Fibroblast of the aortic adventitia (primary cell): ENCODE measurements around the gene ASF1A. TPM values are rescaled to one million over a fixed set of nuclear protein-coding genes. Genes with fewer than 3 reads are reported as not detected.
A peak's percentile ranks its signal among the peaks of the same experiment; 100 is the strongest.
"Not testable (repeated sequence)": the region's sequence is repeated elsewhere in the genome, so short reads cannot be mapped to it uniquely, and the experiment has no call there.

Experiments used
- DNase-seq: peaks from one replicate; pipeline ENCODE4 v3.0.0-alpha.2; 2010; ENCODE audit warnings: low read depth
- H3K4me3 ChIP-seq: 2 replicates; pipeline ENCODE4 v1.5.1; 2011; ENCODE audit warnings: low read depth, mild to moderate bottlenecking, control low read depth, low read length, moderate library complexity
- CTCF ChIP-seq: IDR thresholded peaks from 2 replicates; pipeline ENCODE4 v1.5.1; 2011; ENCODE audit warnings: mild to moderate bottlenecking, low read length, control low read depth, inconsistent platforms; ENCODE audit not compliant: insufficient read depth
- total RNA-seq: library from RNA; depleted of rRNA; stranded (reverse); fragments of >200 nt; gene quantifications from 2 replicates; pipeline ENCODE4 v1.2.3, GENCODE V29; 2012; ENCODE audit warnings: low replicate concordance

The ASF1A gene
- total RNA-seq, 1 donor = 26.1 TPM

GRCh38 chr6:118860880-118861279 lies 33.1 kb upstream of the ASF1A start:
- TF ChIP-seq CTCF = no peak
- no peak for DNase-seq
- no peak overlapping the region for H3K4me3 ChIP-seq

- H3K4me3 ChIP-seq = no peak overlapping the region
- TF ChIP-seq CTCF = no peak
- no peak for DNase-seq
Measured at GRCh38 chr6:118862443-118862842, 31.5 kb upstream of the ASF1A start.

DNA sequence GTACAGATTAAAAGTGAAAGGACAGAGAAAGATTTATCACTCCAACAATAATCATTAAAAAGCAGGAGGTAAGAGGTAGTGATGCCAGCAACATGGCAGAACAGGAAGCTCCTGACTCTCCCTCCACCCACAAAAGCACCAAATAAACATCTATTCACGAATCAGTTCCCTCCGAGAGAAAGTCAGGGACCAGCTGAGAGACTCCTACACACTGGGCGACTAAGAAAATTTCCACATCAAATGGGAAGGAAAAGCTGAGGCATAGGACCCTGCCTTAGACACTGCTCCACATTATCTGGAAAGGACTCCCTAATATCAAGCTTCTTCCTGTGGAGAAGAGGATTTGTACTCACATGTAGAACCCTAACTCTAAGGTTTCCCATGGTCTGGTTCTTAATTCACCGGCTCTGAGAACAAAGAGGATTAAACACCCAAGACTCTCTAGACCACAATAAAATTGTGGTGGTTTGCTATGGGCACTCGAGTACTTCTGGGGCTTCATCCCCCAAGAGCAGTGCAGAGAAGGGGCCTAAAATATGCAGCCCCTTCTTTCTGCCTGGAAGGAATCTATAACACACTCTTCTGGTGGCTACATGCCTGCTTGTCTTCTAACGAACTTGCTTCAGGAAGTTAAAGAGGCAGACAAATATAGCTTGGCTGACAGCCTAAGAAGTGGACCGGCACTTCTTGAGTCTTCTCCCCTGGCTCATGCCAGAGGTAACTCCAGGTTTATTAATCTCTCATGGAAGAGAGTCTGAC lies 29.4 kb upstream of the ASF1A start:
- no peak overlapping the region for H3K4me3 ChIP-seq
- TF ChIP-seq CTCF = no peak
- no peak for DNase-seq

DNA sequence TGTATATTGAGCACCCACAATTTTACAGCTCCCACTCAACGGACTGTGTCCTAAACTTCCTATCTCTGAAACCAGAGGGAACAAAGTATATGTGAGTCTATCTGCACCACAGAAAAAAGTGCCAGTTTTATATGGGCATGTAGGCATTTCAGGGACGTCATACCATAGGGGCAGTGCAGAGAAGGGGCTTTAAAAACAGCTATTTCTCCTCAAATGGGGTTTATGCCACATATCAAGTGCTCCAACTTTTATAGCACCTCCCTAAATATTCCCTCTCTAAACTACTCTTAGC lies 28.9 kb upstream of the ASF1A start:
- H3K4me3 ChIP-seq = no peak overlapping the region
- TF ChIP-seq CTCF = no peak
- no peak for DNase-seq

GRCh38 chr6:118867181-118867580 lies 26.8 kb upstream of the ASF1A start:
- no peak overlapping the region for H3K4me3 ChIP-seq
- DNase-seq = no peak
- no peak for TF ChIP-seq CTCF

DNA sequence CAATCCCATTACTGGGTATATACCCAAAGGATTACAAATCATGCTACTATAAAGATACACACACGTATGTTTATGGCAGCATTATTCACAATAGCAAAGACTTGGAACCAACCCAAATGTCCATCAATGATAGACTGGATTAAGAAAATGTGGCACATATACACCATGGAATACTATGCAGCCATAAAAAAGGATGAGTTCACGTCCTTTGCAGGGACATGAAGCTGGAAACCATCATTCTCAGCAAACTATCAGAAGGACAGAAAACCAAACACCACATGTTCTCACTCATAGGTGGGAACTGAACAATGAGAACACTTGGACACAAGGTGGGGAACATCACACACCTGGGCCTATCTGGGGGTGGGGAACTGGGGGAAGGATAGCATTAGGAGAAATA lies 25.1 kb upstream of the ASF1A start:
- H3K4me3 ChIP-seq, DNase-seq: not testable (repeated sequence)

GRCh38 chr6:118869350-118869749 lies 24.6 kb upstream of the ASF1A start:
- H3K4me3 ChIP-seq = no peak overlapping the region
- DNase-seq = peak; percentile 66
- no peak for TF ChIP-seq CTCF
